ENCODE measurements around the gene IFNA5. TPM values are rescaled to one million over a fixed set of nuclear protein-coding genes. Genes with fewer than 3 reads are reported as not detected.

Gene IFNA5
- polyA plus RNA-seq, 1 donor from 2014 or later = not detected

DNA sequence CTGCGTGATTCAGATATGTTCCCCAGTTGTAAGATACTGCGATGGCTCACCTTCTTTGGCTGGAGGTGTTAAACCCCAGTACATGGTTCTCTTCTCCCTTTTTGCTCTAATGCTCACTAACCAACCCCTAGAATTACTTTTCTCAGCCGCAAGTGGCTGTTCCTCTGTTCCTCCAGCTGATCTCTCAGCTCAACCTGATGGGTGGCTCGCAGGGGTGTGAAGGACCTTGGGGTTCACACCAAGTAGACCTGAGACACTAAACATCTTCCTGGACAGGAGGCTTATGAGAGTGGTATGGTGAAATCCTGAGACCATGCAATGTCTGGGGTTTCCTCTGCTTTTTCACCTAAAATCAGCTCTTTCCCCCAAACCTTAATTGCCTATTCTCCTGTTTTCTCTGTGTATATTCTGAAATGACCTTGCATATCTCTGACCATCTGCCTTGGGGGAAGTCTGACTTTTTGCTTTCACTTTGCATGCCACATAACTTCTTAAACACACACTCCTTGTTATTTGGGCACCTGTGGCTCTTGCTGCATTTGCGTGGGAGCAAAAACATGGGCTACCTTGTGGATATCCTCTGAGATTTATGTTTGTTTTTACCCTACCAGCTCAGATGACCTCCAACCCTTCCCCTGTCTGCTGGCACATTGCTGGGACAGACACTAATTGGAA, 49.4 kb downstream of the IFNA5 start:
- Histone ChIP-seq H4K20me1 (ENCODE audit: insufficient read depth) (no peaks in the 10 kb centered on the region), H3K27me3 (ENCODE audit: insufficient read depth, low read depth, low read length) (no peaks in the 10 kb centered on the region), H3K9ac (ENCODE audit: low read length) (no peak overlapping the region), H3K36me3 (ENCODE audit: insufficient read depth, low read length) (no peaks in the 10 kb centered on the region), H3K9me2 (ENCODE audit: insufficient read depth, low read length) (no peaks in the 10 kb centered on the region), H3K4me3 (ENCODE audit: low read length) (no peak overlapping the region), H3K27ac (ENCODE audit: low read length) (no peak overlapping the region), H2AFZ (ENCODE audit: low read depth, low read length) (no peak overlapping the region), H3K79me2 (replicated peaks; ENCODE audit: insufficient read depth, low read length) (no peaks in the 10 kb centered on the region), H3K4me2 (ENCODE audit: low read length) (no peak overlapping the region), H3K9me3 (ENCODE audit: low read length) (no peaks in the 10 kb centered on the region), H3F3A (ENCODE audit: insufficient read depth, low read length, poor library complexity, severe bottlenecking) (no peaks in the 10 kb centered on the region)
- TF ChIP-seq EZH2 (IDR thresholded peaks at IDR 0.05; ENCODE audit: borderline replicate concordance, insufficient read depth, low read length, poor library complexity, severe bottlenecking) = no peak
- TF ChIP-seq, protein P1, sequence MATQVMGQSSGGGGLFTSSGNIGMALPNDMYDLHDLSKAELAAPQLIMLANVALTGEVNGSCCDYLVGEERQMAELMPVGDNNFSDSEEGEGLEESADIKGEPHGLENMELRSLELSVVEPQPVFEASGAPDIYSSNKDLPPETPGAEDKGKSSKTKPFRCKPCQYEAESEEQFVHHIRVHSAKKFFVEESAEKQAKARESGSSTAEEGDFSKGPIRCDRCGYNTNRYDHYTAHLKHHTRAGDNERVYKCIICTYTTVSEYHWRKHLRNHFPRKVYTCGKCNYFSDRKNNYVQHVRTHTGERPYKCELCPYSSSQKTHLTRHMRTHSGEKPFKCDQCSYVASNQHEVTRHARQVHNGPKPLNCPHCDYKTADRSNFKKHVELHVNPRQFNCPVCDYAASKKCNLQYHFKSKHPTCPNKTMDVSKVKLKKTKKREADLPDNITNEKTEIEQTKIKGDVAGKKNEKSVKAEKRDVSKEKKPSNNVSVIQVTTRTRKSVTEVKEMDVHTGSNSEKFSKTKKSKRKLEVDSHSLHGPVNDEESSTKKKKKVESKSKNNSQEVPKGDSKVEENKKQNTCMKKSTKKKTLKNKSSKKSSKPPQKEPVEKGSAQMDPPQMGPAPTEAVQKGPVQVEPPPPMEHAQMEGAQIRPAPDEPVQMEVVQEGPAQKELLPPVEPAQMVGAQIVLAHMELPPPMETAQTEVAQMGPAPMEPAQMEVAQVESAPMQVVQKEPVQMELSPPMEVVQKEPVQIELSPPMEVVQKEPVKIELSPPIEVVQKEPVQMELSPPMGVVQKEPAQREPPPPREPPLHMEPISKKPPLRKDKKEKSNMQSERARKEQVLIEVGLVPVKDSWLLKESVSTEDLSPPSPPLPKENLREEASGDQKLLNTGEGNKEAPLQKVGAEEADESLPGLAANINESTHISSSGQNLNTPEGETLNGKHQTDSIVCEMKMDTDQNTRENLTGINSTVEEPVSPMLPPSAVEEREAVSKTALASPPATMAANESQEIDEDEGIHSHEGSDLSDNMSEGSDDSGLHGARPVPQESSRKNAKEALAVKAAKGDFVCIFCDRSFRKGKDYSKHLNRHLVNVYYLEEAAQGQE (IDR thresholded peaks at IDR 0.05; ENCODE audit: borderline replicate concordance) = no peak
- no peak for TF ChIP-seq SMC3 (conservative IDR thresholded peaks at IDR 0.05; ENCODE audit: poor library complexity)

Other genes starting within 250 kb of the IFNA5 start
- gene IFNB1, start 227.4 kb downstream of the IFNA5 start, polyA plus RNA-seq = not detected in 2 replicates
- gene IFNW1, start 163.5 kb downstream of the IFNA5 start, polyA plus RNA-seq = not detected in 2 replicates
- not detected in 2 replicates for gene IFNA21, start 138.7 kb downstream of the IFNA5 start, polyA plus RNA-seq
- gene IFNA4, start 117.7 kb downstream of the IFNA5 start, polyA plus RNA-seq = not detected in 2 replicates
- gene IFNA7, start 103.1 kb downstream of the IFNA5 start, polyA plus RNA-seq = not detected in 2 replicates
- not detected in 2 replicates for gene IFNA10, start 98.2 kb downstream of the IFNA5 start, polyA plus RNA-seq
- gene IFNA16, start 88.0 kb downstream of the IFNA5 start, polyA plus RNA-seq = not detected in 2 replicates
- not detected in 2 replicates for gene IFNA17, start 77.1 kb downstream of the IFNA5 start, polyA plus RNA-seq
- gene IFNA14, start 65.3 kb downstream of the IFNA5 start, polyA plus RNA-seq = not detected in 2 replicates
- gene KLHL9, start 30.1 kb upstream of the IFNA5 start, polyA plus RNA-seq = 39.6 and 40.9 TPM in 2 replicates
- not detected in 2 replicates for gene IFNA6, start 45.6 kb upstream of the IFNA5 start, polyA plus RNA-seq
- gene IFNA13, start 62.7 kb upstream of the IFNA5 start, polyA plus RNA-seq = not detected in 2 replicates
- gene IFNA2, start 80.1 kb upstream of the IFNA5 start, polyA plus RNA-seq = not detected in 2 replicates
- not detected in 2 replicates for gene IFNA8, start 103.8 kb upstream of the IFNA5 start, polyA plus RNA-seq
- gene IFNA1, start 135.1 kb upstream of the IFNA5 start, polyA plus RNA-seq = not detected in 2 replicates
- not detected in 2 replicates for gene IFNE, start 177.0 kb upstream of the IFNA5 start, polyA plus RNA-seq

All from neural cell (in vitro differentiated cells).